Measurements from ENCODE around the gene CADPS. TPM values are rescaled to one million over a fixed set of nuclear protein-coding genes. Genes with fewer than 3 reads are reported as not detected.

Gene CADPS
- total RNA-seq, 4 donors from 2014 or later: 0.09 to 4.4 (median 1.6) TPM; not detected in 1

GRCh38 chr3:62918131-62918530 is 42.9 kb upstream of the CADPS start:
- TF ChIP-seq CTCF (IDR thresholded peaks at IDR 0.05): no peak
- no peak for ATAC-seq (ENCODE audit: low FRiP score)
- no peak for DNase-seq (ENCODE audit: low spot score)

GRCh38 chr3:62911526-62911925 is 36.3 kb upstream of the CADPS start:
- ATAC-seq (ENCODE audit: low FRiP score): no peak
- DNase-seq (ENCODE audit: low spot score): no peak
- no peak for TF ChIP-seq CTCF (IDR thresholded peaks at IDR 0.05)

- TF ChIP-seq CTCF (IDR thresholded peaks at IDR 0.05): no peak
- ATAC-seq (ENCODE audit: low FRiP score) (no peak), DNase-seq (ENCODE audit: low spot score) (no peak)
Observed at GRCh38 chr3:62905331-62905730, 30.1 kb upstream of the CADPS start.

GRCh38 chr3:62898530-62899496 is 23.6 kb upstream of the CADPS start:
- DNase-seq (ENCODE audit: low spot score) (no peak), ATAC-seq (ENCODE audit: low FRiP score) (no peak)

GRCh38 chr3:62895901-62896300 is 20.7 kb upstream of the CADPS start:
- no peak for ATAC-seq (ENCODE audit: low FRiP score)
- no peak for DNase-seq (ENCODE audit: low spot score)
- TF ChIP-seq CTCF (IDR thresholded peaks at IDR 0.05): no peak

More at GRCh38 chr3:62898530-62899496, 23.6 kb upstream of the CADPS start:
- no peak for TF ChIP-seq CTCF (IDR thresholded peaks at IDR 0.05)

- DNase-seq (ENCODE audit: low spot score): no peak
- no peak for TF ChIP-seq CTCF (IDR thresholded peaks at IDR 0.05)
- no peak for ATAC-seq (ENCODE audit: low FRiP score)
Observed at GRCh38 chr3:62892951-62893350, 17.7 kb upstream of the CADPS start.

GRCh38 chr3:62892045-62892444 is 16.8 kb upstream of the CADPS start:
- DNase-seq (ENCODE audit: low spot score): no peak
- no peak for ATAC-seq (ENCODE audit: low FRiP score)
- no peak for TF ChIP-seq CTCF (IDR thresholded peaks at IDR 0.05)

Data from omental fat pad (tissue), 4 donors.